GM10248 (cell line): Measurements from ENCODE around the gene MMP14.
A peak's percentile ranks its signal among the peaks of the same experiment; 100 is the strongest.

Experiments used
- CTCF ChIA-PET: fragments of 300-600 bp; sonication (Branson Sonifier 250); formaldehyde crosslinking; extraction: SDS; loops from one replicate; lab custom pipeline; 2021; ENCODE audit warnings: antibody characterized with exemption; lab: Yijun Ruan, JAX
- POLR2A ChIA-PET: fragments of 350-650 bp; sonication (Branson Sonifier 250); formaldehyde crosslinking; extraction: SDS; loops from one replicate; lab custom pipeline; 2020; ENCODE audit warnings: antibody characterized with exemption; lab: Yijun Ruan, JAX
- DNase-seq: peaks from one replicate; pipeline ENCODE4 v3.0.0; 2012; ENCODE audit errors: extremely low spot score
- TF ChIP-seq, protein P1 (sequence below): IDR thresholded peaks from 2 replicates; pipeline ENCODE4 v1.5.1; 2012; ENCODE audit warnings: mild to moderate bottlenecking, low read depth; ENCODE audit errors: extremely low read depth, missing control alignments, control extremely low read depth

Gene MMP14

DNA sequence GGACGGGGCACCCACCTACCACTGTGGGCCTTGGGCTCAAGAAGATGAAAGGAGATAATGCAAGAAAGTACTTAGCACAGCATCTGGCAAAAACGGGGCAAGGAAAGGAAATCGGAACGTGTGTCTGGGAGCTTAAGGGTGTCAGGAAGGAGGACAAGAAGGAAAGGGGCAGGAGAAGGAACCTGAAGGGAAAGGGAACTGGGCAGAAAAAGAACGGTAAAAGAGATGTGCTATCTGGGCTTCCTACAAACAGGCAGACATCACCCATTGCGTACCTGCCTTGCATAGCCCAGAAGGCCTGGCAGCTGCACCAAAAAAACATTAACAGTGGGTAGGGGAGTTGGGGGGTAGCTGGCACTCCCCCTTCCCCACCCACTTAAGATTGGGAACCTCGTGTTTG, 45.7 kb downstream of the MMP14 start:
- TF ChIP-seq, protein P1, sequence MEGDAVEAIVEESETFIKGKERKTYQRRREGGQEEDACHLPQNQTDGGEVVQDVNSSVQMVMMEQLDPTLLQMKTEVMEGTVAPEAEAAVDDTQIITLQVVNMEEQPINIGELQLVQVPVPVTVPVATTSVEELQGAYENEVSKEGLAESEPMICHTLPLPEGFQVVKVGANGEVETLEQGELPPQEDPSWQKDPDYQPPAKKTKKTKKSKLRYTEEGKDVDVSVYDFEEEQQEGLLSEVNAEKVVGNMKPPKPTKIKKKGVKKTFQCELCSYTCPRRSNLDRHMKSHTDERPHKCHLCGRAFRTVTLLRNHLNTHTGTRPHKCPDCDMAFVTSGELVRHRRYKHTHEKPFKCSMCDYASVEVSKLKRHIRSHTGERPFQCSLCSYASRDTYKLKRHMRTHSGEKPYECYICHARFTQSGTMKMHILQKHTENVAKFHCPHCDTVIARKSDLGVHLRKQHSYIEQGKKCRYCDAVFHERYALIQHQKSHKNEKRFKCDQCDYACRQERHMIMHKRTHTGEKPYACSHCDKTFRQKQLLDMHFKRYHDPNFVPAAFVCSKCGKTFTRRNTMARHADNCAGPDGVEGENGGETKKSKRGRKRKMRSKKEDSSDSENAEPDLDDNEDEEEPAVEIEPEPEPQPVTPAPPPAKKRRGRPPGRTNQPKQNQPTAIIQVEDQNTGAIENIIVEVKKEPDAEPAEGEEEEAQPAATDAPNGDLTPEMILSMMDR, result no peak
- ChIA-PET CTCF (interaction anchor here (0.8 to 12.3 kb wide), 8 partner anchors 9 to 309 kb away, joined by 3 to 196 read pairs (median 8); partner anchors contain the start of genes LRP10 and PRMT5), POLR2A (no interaction called here)
- no peak for DNase-seq

DNA sequence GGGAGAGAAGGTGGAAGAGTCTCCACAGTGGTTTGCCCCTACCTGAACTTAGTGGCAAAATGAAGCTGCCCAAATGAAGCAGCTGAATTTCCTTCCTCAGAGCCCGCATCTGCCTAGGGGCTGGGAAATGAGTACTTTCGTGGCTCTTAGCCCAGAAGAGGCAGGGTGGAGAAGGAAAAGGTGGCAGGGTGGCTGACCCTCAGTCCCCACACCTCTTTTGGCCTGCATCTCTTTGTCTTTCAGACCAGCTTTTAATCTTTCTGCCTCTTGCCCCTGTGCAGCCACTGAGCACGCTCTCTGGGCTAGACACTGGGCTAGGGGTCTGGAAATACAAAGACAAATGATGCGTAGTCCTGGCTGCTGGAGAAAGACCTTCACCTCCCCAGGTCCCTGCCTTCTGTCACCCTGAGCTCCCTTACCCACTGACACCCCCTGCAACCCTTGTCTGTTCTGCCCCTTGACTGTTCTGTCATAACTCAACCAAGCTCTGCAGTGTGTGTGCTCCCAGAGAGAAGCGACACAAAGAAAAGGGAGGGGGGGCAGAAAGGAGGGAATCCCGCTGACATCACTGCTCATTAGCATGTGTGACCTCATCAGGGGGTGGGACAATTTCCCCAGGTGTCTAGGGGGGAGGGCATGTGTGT, 46.3 kb downstream of the MMP14 start:
- ChIA-PET POLR2A (interaction anchor here (0.6 to 1.6 kb wide), 3 partner anchors 13 to 435 kb away, joined by 3 to 5 read pairs (median 3); no protein-coding TSS in a partner anchor), CTCF (interaction anchor here (0.8 to 12.3 kb wide), 8 partner anchors 9 to 52 kb away, joined by 3 to 196 read pairs (median 8); partner anchors contain the start of genes LRP10 and PRMT5)
- DNase-seq, result peak; percentile 40
- TF ChIP-seq, protein P1, result no peak

- ChIA-PET CTCF (interaction anchor here (0.7 to 12.3 kb wide), 10 partner anchors 8 to 312 kb away, joined by 3 to 196 read pairs (median 10); partner anchors contain the start of genes LRP10 and PRMT5), POLR2A (interaction anchor here (0.6 to 1.6 kb wide), 4 partner anchors 13 to 436 kb away, joined by 3 to 5 read pairs (median 3); partner anchors contain the start of gene DAD1)
- DNase-seq, result no peak
- TF ChIP-seq, protein P1, result no peak
Measured at GRCh38 chr14:22883173-22883976, 47.0 kb downstream of the MMP14 start, which contains the start of gene REM2. Gene REM2 (plus strand): TSS chr14:22883222. CDS start chr14:22883288, 66 bp downstream.

DNA sequence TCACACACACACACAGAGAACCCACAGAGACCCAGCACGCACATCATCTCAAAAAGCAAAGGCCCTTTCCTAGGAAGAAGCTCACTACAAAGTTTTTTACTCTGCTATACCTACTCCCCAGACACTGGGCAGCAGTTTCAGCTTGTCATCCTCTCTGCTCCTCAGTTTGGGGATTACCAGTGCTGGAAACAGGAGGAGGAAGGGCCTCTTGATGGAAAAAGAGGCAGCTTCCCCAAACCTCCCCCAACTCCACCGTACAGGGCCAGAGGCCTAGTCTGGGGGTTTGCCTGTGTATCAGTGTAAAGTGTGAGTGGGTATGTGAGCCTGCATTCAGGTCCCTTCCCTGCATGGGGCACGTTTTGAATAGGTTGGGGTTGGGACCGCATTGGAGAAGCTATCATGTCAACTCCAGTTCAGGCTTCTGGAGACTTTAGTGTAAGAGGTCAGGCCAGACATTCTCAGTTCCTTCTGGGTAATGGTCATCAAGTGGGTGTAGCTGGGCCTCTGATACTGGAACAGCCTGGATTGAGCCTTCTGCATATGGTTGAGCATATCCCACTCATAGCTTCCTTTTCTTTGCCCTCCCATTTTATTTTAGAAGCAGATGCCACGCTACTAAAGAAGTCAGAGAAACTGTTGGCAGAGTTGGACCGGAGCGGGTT, 47.8 kb downstream of the MMP14 start:
- DNase-seq, result no peak
- CTCF ChIA-PET, result interaction anchor here (0.7 to 12.3 kb wide), 8 partner anchors 11 to 313 kb away, joined by 3 to 196 read pairs (median 24); partner anchors contain the start of genes LRP10 and PRMT5
- TF ChIP-seq, protein P1, result no peak
- POLR2A ChIA-PET, result interaction anchor here (1.3 to 1.6 kb wide), 2 partner anchors 17 to 295 kb away, joined by 3 to 5 read pairs; partner anchors contain the start of gene DAD1

- ChIA-PET POLR2A (interaction anchor here (1.3 to 1.6 kb wide), 2 partner anchors 17 to 296 kb away, joined by 3 to 5 read pairs; partner anchors contain the start of gene DAD1), CTCF (interaction anchor here (0.9 to 12.3 kb wide), 10 partner anchors 11 to 314 kb away, joined by 3 to 196 read pairs (median 8); partner anchors contain the start of gene LRP10)
- DNase-seq, result no peak
- TF ChIP-seq, protein P1, result no peak
Measured at GRCh38 chr14:22884738-22885523, 48.5 kb downstream of the MMP14 start.
